PC-3 (cell line): Measurements from ENCODE around the gene NDUFA11.

ENCODE experiments used
- CTCF ChIP-seq: fragments of 300-600 bp; sonication (generic); conservative IDR thresholded peaks from 2 replicates; pipeline ENCODE4 v1.5.1; 2017; ENCODE audit warnings: antibody characterized with exemption, low read depth, mild to moderate bottlenecking, low read length
- EZH2phosphoT487 ChIP-seq: fragments of 300-600 bp; sonication (generic); IDR thresholded peaks from 2 replicates; pipeline ENCODE4 v1.6.1; 2018; ENCODE audit warnings: mild to moderate bottlenecking, antibody characterized with exemption, low read length, borderline replicate concordance

GRCh38 chr19:5896365-5897076 lies 7.1 kb downstream of the NDUFA11 start:
- TF ChIP-seq EZH2phosphoT487 (no peak), CTCF (no peak)
